Body of pancreas (tissue), 4 donors: ENCODE measurements around the gene WLS.

Experiments
- CTCF ChIP-seq, 7 experiments: fragments of 450-650 bp in 4 of 7; fragments of 200-600 bp in 3 of 7; sonication (generic) in 3 of 7; IDR thresholded peaks; one replicate each; pipeline ENCODE4 v1.5.1; 2016 to 2019; ENCODE audit warnings: antibody characterized with exemption in 7 of 7
- POLR2A ChIP-seq, 3 donors: fragments of 450-650 bp; IDR thresholded peaks; one replicate each; pipeline ENCODE4 v1.6.1; 2016; ENCODE audit warnings: antibody characterized with exemption in 3 of 3, mild to moderate bottlenecking in 2 of 3

- TF ChIP-seq CTCF (IDR thresholded peaks at IDR 0.05) (no peak), POLR2A (IDR thresholded peaks at IDR 0.05) (no peak)
Measured at GRCh38 chr1:68128820-68129219, 103.5 kb downstream of the WLS start.
